HEK293 (cell line): Measurements from ENCODE around the gene MALT1.
"Not testable (repeated sequence)": the region's sequence is repeated elsewhere in the genome, so short reads cannot be mapped to it uniquely, and the experiment has no call there.

Experiments
- CTCF ChIA-PET: fragments of 350-600 bp; formaldehyde crosslinking; extraction: SDS; loops from one replicate; lab custom pipeline; 2021; ENCODE audit warnings: antibody characterized with exemption; lab: Yijun Ruan, JAX
- POLR2A ChIA-PET: fragments of 300-600 bp; formaldehyde crosslinking; extraction: SDS; loops from one replicate; lab custom pipeline; 2020; ENCODE audit warnings: antibody characterized with exemption, inconsistent platforms; lab: Yijun Ruan, JAX
- H3K27ac ChIP-seq: fragments of 200-500 bp; sonication (Bioruptor generic); 2 replicates; pipeline ENCODE4 v1.5.1; 2014; ENCODE audit warnings: low read depth, low read length, control low read depth, inconsistent platforms; ENCODE audit errors: extremely low read depth
- H3K36me3 ChIP-seq, 2 experiments: fragments of 200-500 bp in 1 of 2; sonication (Bioruptor generic) in 1 of 2; 1 replicate in 1 of 2; 2 replicates in 1 of 2; pipeline ENCODE4 v1.5.1; 2014 to 2017; ENCODE audit warnings: inconsistent platforms in 2 of 2, low read length in 2 of 2; ENCODE audit not compliant: control insufficient read depth in 2 of 2, insufficient read depth in 1 of 2
- H3K4me1 ChIP-seq: fragments of 200-500 bp; sonication (Bioruptor generic); 2 replicates; pipeline ENCODE4 v1.5.1; 2014; ENCODE audit warnings: mild to moderate bottlenecking, low read length, inconsistent platforms; ENCODE audit not compliant: control insufficient read depth, insufficient read depth
- H3K4me3 ChIP-seq: 2 replicates; pipeline ENCODE4 v1.5.1; 2011; ENCODE audit warnings: low read depth, mild to moderate bottlenecking, control low read depth, low read length, moderate library complexity
- H3K9me3 ChIP-seq: fragments of 200-500 bp; sonication (Bioruptor generic); 2 replicates; pipeline ENCODE4 v1.5.1; 2014; ENCODE audit warnings: low read depth, low read length, inconsistent platforms; ENCODE audit not compliant: control insufficient read depth, insufficient read depth
- FEZF1 ChIP-seq: fragments of 450-650 bp; formaldehyde crosslinking; IDR thresholded peaks from 2 replicates; pipeline ENCODE4 v1.5.1; 2016; ENCODE audit warnings: missing biosample characterization, missing genetic modification characterization
- GLIS1 ChIP-seq: fragments of 450-650 bp; formaldehyde crosslinking; IDR thresholded peaks from 2 replicates; pipeline ENCODE4 v1.5.1; 2016; ENCODE audit warnings: missing biosample characterization, missing genetic modification characterization
- SP2 ChIP-seq: fragments of 450-650 bp; formaldehyde crosslinking; IDR thresholded peaks from 2 replicates; pipeline ENCODE4 v1.5.1; 2016; ENCODE audit warnings: missing biosample characterization, missing genetic modification characterization
- TRIM28 ChIP-seq: IDR thresholded peaks from 2 replicates; pipeline ENCODE4 v1.6.1; 2011; ENCODE audit warnings: low read length, control low read depth, borderline replicate concordance
- ZBTB20 ChIP-seq: fragments of 450-650 bp; formaldehyde crosslinking; IDR thresholded peaks from 2 replicates; pipeline ENCODE4 v1.5.1; 2016; ENCODE audit warnings: missing biosample characterization, missing genetic modification characterization
- ZBTB21 ChIP-seq: fragments of 450-650 bp; formaldehyde crosslinking; IDR thresholded peaks from 2 replicates; pipeline ENCODE4 v1.5.1; 2017; ENCODE audit warnings: missing biosample characterization, missing genetic modification characterization
- ZEB2 ChIP-seq: fragments of 450-650 bp; formaldehyde crosslinking; IDR thresholded peaks from 2 replicates; pipeline ENCODE4 v1.5.1; 2016; ENCODE audit warnings: missing biosample characterization, missing genetic modification characterization
- ZNF391 ChIP-seq: fragments of 450-650 bp; formaldehyde crosslinking; IDR thresholded peaks from 2 replicates; pipeline ENCODE4 v1.5.1; 2016; ENCODE audit warnings: low read depth, missing biosample characterization, missing genetic modification characterization, borderline replicate concordance
- ZNF404 ChIP-seq: fragments of 450-650 bp; formaldehyde crosslinking; IDR thresholded peaks from 2 replicates; pipeline ENCODE4 v1.5.1; 2017; ENCODE audit warnings: missing biosample characterization, missing genetic modification characterization
- ZNF426 ChIP-seq: fragments of 450-650 bp; formaldehyde crosslinking; IDR thresholded peaks from 2 replicates; pipeline ENCODE4 v1.5.1; 2017; ENCODE audit warnings: missing biosample characterization, missing genetic modification characterization, mild to moderate bottlenecking, inconsistent platforms, moderate library complexity
- ZNF555 ChIP-seq: fragments of 450-650 bp; formaldehyde crosslinking; conservative IDR thresholded peaks from 2 replicates; pipeline ENCODE4 v1.5.1; 2017; ENCODE audit warnings: missing biosample characterization, mild to moderate bottlenecking, missing genetic modification characterization, inconsistent platforms
- ZNF664 ChIP-seq: fragments of 450-650 bp; formaldehyde crosslinking; IDR thresholded peaks from 2 replicates; pipeline ENCODE4 v1.5.1; 2016; ENCODE audit warnings: missing biosample characterization, missing genetic modification characterization
- ZNF843 ChIP-seq: fragments of 450-650 bp; formaldehyde crosslinking; IDR thresholded peaks from 2 replicates; pipeline ENCODE4 v1.5.1; 2016; ENCODE audit warnings: missing biosample characterization, missing genetic modification characterization
- ZXDB ChIP-seq: fragments of 450-650 bp; formaldehyde crosslinking; IDR thresholded peaks from 2 replicates; pipeline ENCODE4 v1.5.1; 2016; ENCODE audit warnings: missing biosample characterization, missing genetic modification characterization
- TF ChIP-seq, protein P1 (sequence below): fragments of 450-650 bp; formaldehyde crosslinking; IDR thresholded peaks from 2 replicates; pipeline ENCODE4 v1.5.1; 2017; ENCODE audit warnings: missing biosample characterization, missing genetic modification characterization

Gene MALT1

GRCh38 chr18:58639751-58640427, 31.4 kb upstream of the MALT1 start (continued):
- no peak for TF ChIP-seq SP2 (tag by site-specific recombination)
- TF ChIP-seq ZNF843 (tag by site-specific recombination), result peak; percentile 90
- TF ChIP-seq ZNF426 (tag by site-specific recombination), result no peak
- 0 out of 2 replicates have a peak, but pooled peaks have one; percentile 28 for TF ChIP-seq ZEB2 (tag by site-specific recombination)
- TF ChIP-seq TRIM28, result no peak
- no peak for TF ChIP-seq ZNF404 (tag by site-specific recombination)
- TF ChIP-seq ZBTB21, result no peak
- TF ChIP-seq, protein P1, sequence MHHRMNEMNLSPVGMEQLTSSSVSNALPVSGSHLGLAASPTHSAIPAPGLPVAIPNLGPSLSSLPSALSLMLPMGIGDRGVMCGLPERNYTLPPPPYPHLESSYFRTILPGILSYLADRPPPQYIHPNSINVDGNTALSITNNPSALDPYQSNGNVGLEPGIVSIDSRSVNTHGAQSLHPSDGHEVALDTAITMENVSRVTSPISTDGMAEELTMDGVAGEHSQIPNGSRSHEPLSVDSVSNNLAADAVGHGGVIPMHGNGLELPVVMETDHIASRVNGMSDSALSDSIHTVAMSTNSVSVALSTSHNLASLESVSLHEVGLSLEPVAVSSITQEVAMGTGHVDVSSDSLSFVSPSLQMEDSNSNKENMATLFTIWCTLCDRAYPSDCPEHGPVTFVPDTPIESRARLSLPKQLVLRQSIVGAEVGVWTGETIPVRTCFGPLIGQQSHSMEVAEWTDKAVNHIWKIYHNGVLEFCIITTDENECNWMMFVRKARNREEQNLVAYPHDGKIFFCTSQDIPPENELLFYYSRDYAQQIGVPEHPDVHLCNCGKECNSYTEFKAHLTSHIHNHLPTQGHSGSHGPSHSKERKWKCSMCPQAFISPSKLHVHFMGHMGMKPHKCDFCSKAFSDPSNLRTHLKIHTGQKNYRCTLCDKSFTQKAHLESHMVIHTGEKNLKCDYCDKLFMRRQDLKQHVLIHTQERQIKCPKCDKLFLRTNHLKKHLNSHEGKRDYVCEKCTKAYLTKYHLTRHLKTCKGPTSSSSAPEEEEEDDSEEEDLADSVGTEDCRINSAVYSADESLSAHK (tag by site-specific recombination), result peak; percentile 83
- TF ChIP-seq FEZF1 (tag by site-specific recombination), result peak; percentile 84
- TF ChIP-seq ZNF391, result no peak
- TF ChIP-seq ZXDB, result no peak

GRCh38 chr18:58640428-58640805, 30.8 kb upstream of the MALT1 start:
- H3K4me1 ChIP-seq, result peaks cover 17% of the 10 kb centered on the region
- POLR2A ChIA-PET, result no interaction called here
- H3K4me3 ChIP-seq, result no peak overlapping the region
- CTCF ChIA-PET, result interaction anchor here (1.2 kb wide), 1 partner anchor 124 kb away, joined by 4 read pairs; no protein-coding TSS in a partner anchor
- H3K36me3 ChIP-seq, result no peaks in the 10 kb centered on the region
- no peaks in the 10 kb centered on the region for H3K9me3 ChIP-seq
- peak overlapping the region; percentile 62; the same call in 1 of the 2 replicates for H3K27ac ChIP-seq
- peak; percentile 54; the same call in 1 of the 2 replicates for TF ChIP-seq ZNF664
- TF ChIP-seq ZEB2 (tag by site-specific recombination), result no peak
- peak; percentile 60 for TF ChIP-seq ZBTB20 (tag by site-specific recombination)
- TF ChIP-seq, all 188 proteins: peak for 2

GRCh38 chr18:58640891-58641610, 30.2 kb upstream of the MALT1 start:
- Histone ChIP-seq H3K36me3 (no peaks in the 10 kb centered on the region), H3K4me3 (no peak overlapping the region)
- ChIA-PET POLR2A (interaction anchor here (0.9 kb wide), 1 partner anchor 30 kb away, joined by 3 read pairs; the partner anchor contains the start of gene MALT1), CTCF (no interaction called here)
- TF ChIP-seq ZNF555 (no peak), GLIS1 (tag by site-specific recombination) (peak; percentile 88)
- TF ChIP-seq, all 188 proteins: peak for 1
- Histone ChIP-seq H3K4me1 (peaks cover 17% of the 10 kb centered on the region), H3K27ac (no peak overlapping the region), H3K9me3 (no peaks in the 10 kb centered on the region)

DNA sequence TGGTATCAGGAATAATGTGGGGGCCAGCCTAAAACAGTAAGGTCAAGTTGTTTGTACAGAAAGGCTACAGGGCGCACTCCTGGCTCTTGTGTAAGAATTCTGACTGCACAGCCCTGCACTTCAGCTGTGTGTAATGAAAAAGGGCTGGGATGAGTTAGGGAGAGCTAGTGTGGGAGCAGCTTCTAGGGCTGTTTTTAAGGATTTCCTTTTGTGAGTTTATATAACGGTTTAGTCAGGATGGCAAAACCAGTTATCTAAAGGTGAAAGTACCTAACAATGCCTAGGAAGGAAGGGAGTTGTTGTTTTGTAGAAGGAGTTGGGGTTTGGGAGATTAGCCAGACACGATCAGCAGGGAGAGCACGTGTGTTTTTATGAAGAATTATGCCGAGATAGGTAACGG, 27.7 kb upstream of the MALT1 start:
- CTCF ChIA-PET, result interaction anchor here (0.9 kb wide), 1 partner anchor 25 kb away, joined by 3 read pairs; no protein-coding TSS in a partner anchor
- H3K4me3 ChIP-seq, POLR2A ChIA-PET, H3K9me3 ChIP-seq, H3K36me3 ChIP-seq, H3K27ac ChIP-seq: not testable (repeated sequence)
- H3K4me1 ChIP-seq, result peaks cover 17% of the 10 kb centered on the region
